ENCODE results near the gene PKD1.
"Not testable (repeated sequence)": the region's sequence is repeated elsewhere in the genome, so short reads cannot be mapped to it uniquely, and the experiment has no call there.

Gene PKD1

DNA sequence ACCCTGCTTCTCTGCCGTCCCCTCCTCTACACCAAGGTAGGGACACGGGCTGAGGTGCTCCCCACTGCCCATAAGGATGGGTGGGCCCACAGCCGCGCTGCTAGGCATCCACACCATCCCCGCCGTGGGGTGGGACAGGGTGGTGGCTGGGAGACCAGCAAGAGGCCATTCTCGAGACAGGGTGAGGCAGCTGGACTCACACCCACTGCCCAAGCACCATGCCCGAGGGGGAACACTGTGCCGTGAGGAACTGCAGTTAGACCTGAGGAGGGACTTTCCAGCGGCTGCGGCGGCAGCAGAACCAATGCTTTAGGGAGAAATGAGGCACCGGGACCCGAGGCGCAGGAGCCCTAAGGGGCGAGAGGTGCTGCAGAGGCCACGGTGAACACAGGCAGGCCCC, 13.3 kb downstream of the PKD1 start:
- in situ Hi-C loops (cut with HindIII; ENCODE audit: low pct_unique_long_range_greater_than_20kb, low sequenced_read_pairs): no loop called here
- no peak for TF ChIP-seq JUND (IDR thresholded peaks at IDR 0.05; ENCODE audit: low read depth)

GRCh38 chr16:2121853-2122252, 13.8 kb downstream of the PKD1 start:
- in situ Hi-C loops (cut with HindIII; ENCODE audit: low pct_unique_long_range_greater_than_20kb, low sequenced_read_pairs): no loop called here
- no peak for DNase-seq (ENCODE audit: low read depth in 1 of 2, low spot score in 1 of 2)
- TF ChIP-seq JUND (IDR thresholded peaks at IDR 0.05; ENCODE audit: low read depth): no peak

More for the DNA sequence above, 13.3 kb downstream of the PKD1 start:
- DNase-seq (ENCODE audit: low read depth in 1 of 2, low spot score in 1 of 2): no peak

GRCh38 chr16:2121325-2121724, 14.4 kb downstream of the PKD1 start:
- DNase-seq (ENCODE audit: low read depth in 1 of 2, low spot score in 1 of 2): peak; percentile 47 to 83
- in situ Hi-C loops (cut with HindIII; ENCODE audit: low pct_unique_long_range_greater_than_20kb, low sequenced_read_pairs): not testable (repeated sequence)

GRCh38 chr16:2117960-2118722, 17.6 kb downstream of the PKD1 start:
- DNase-seq (ENCODE audit: low read depth in 1 of 2, low spot score in 1 of 2); in situ Hi-C loops (cut with HindIII; ENCODE audit: low pct_unique_long_range_greater_than_20kb, low sequenced_read_pairs): not testable (repeated sequence)

DNA sequence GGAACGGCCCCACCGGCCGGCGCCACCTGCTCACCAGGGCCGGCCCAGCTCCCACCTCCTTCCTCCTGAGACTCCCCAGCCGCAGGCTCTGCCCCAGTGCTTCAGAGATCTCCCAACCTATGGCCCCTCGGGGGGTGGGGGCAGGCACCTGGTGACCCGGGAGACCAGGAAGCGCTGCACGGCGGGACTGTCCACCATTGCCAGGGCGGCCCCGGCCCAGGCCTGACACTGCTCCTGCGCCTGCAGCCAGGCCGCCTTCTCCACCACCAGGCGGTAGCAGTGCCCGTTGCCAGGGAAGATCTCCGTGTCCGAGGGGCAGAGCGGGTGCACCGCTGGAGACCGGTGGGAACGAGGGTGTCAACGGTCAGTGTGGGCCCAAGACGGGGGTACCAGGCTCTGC, 18.4 kb downstream of the PKD1 start:
- in situ Hi-C loops (cut with HindIII; ENCODE audit: low pct_unique_long_range_greater_than_20kb, low sequenced_read_pairs); DNase-seq (ENCODE audit: low read depth in 1 of 2, low spot score in 1 of 2): not testable (repeated sequence)

GRCh38 chr16:2116428-2116827, 19.3 kb downstream of the PKD1 start:
- in situ Hi-C loops (cut with HindIII; ENCODE audit: low pct_unique_long_range_greater_than_20kb, low sequenced_read_pairs); DNase-seq (ENCODE audit: low read depth in 1 of 2, low spot score in 1 of 2): not testable (repeated sequence)

DNA sequence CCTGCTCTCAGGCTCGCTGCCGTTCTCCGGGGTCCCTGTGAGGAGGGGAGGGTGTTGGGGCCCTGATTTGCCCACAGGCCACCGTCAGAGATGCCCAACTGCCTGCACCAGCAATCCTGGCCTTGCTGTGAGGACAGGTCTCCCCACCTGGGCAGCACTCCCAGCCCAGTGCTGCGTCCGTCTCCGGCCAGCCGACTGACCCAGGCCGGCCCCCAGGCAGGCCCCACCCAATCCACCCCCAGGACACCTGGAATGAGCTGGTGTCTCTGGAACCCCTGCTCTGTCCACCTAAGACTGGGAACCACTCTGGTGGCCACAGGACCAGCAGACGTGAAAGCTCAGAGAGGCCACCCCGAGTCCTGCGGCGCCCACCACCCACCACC, 20.1 kb downstream of the PKD1 start:
- TF ChIP-seq JUND (IDR thresholded peaks at IDR 0.05; ENCODE audit: low read depth): no peak
- DNase-seq (ENCODE audit: low read depth in 1 of 2, low spot score in 1 of 2): no peak

DNA sequence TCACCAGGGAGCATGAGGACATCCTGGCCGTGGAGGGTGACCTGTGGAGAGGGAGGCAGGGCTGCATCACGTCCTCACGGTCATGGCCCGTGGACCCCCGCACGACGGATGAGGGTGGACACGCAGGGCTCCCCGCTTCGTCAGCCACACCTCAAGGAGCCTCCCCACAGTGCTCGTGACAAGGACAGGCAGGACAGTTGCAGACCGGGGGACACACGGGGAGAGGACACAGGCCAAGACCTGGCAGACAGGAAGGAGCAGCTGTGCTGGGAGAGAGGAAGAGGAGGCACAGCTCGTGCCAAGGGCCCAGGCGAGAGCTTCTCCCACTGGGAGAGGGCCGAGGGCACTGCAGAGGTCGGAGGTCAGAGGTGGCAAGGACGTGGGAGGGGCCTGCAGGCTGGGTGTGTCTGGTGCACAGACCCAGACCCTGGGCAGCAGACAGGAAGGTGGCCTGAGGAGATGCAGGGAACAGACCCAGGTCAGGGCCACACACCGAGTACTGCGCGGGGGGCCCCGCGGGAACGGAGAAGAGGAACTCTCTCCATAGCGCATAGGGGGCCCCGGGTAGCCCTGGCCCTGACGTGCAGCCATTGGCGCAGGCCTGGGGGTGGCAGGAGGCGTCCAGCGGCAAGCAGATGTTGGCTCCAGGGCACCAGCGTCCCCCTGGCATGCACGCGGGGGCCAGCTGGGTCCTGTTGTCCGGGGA, 20.7 kb downstream of the PKD1 start:
- DNase-seq (ENCODE audit: low read depth in 1 of 2, low spot score in 1 of 2); in situ Hi-C loops (cut with HindIII; ENCODE audit: low pct_unique_long_range_greater_than_20kb, low sequenced_read_pairs): not testable (repeated sequence)

More for the DNA sequence above, 20.1 kb downstream of the PKD1 start:
- in situ Hi-C loops (cut with HindIII; ENCODE audit: low pct_unique_long_range_greater_than_20kb, low sequenced_read_pairs): no loop called here

- in situ Hi-C loops (cut with HindIII; ENCODE audit: low pct_unique_long_range_greater_than_20kb, low sequenced_read_pairs); DNase-seq (ENCODE audit: low read depth in 1 of 2, low spot score in 1 of 2): not testable (repeated sequence)
Observed at GRCh38 chr16:2114225-2114624, 21.5 kb downstream of the PKD1 start.

GRCh38 chr16:2112539-2113106, 23.1 kb downstream of the PKD1 start:
- in situ Hi-C loops (cut with HindIII; ENCODE audit: low pct_unique_long_range_greater_than_20kb, low sequenced_read_pairs); DNase-seq (ENCODE audit: low read depth in 1 of 2, low spot score in 1 of 2): not testable (repeated sequence)

- in situ Hi-C loops (cut with HindIII; ENCODE audit: low pct_unique_long_range_greater_than_20kb, low sequenced_read_pairs); DNase-seq (ENCODE audit: low read depth in 1 of 2, low spot score in 1 of 2): not testable (repeated sequence)
Observed at GRCh38 chr16:2111412-2112335, 24.0 kb downstream of the PKD1 start.

DNA sequence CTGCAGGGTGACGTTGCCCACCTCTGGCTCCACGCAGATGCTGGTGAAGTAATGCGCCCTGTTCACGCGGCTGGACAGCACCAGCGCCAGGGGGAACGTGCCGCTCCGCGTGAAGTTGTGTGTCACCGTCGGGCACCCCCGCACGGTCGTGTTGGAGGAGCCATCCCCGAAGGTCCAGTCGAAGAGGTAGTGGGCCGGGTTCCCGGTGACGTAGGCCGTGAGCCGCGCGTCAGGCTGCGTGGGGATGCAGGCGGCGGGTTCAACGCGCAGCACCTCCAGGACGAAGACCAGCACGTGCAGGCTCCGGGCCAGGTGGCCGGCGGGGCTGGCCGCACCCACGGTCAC, 24.7 kb downstream of the PKD1 start:
- DNase-seq (ENCODE audit: low read depth in 1 of 2, low spot score in 1 of 2); in situ Hi-C loops (cut with HindIII; ENCODE audit: low pct_unique_long_range_greater_than_20kb, low sequenced_read_pairs): not testable (repeated sequence)

- DNase-seq (ENCODE audit: low read depth in 1 of 2, low spot score in 1 of 2); in situ Hi-C loops (cut with HindIII; ENCODE audit: low pct_unique_long_range_greater_than_20kb, low sequenced_read_pairs): not testable (repeated sequence)
Observed at GRCh38 chr16:2110332-2111008, 25.2 kb downstream of the PKD1 start.

DNA sequence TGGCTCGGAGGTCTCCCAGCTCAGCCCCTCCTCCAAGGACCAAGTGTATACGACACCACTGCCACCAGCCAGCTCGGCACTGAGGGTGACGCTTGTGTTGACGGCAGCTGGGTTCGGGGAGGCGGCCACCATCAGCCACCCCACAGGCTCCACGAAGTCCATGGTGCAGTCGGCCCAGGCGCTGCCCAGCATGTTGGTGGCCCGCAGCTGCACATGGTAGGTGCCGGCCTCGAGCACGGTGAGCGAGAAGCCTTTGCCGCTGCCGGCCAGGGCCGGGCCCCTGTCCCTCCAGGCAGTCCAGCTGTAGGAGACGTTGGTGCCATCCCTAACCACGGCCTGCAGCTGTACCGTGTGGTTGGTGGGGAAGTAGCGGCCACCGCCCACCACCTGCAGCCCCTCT, 25.8 kb downstream of the PKD1 start:
- in situ Hi-C loops (cut with HindIII; ENCODE audit: low pct_unique_long_range_greater_than_20kb, low sequenced_read_pairs); DNase-seq (ENCODE audit: low read depth in 1 of 2, low spot score in 1 of 2): not testable (repeated sequence)

GRCh38 chr16:2109271-2109580, 26.5 kb downstream of the PKD1 start:
- in situ Hi-C loops (cut with HindIII; ENCODE audit: low pct_unique_long_range_greater_than_20kb, low sequenced_read_pairs); DNase-seq (ENCODE audit: low read depth in 1 of 2, low spot score in 1 of 2): not testable (repeated sequence)

- DNase-seq (ENCODE audit: low read depth in 1 of 2, low spot score in 1 of 2); in situ Hi-C loops (cut with HindIII; ENCODE audit: low pct_unique_long_range_greater_than_20kb, low sequenced_read_pairs): not testable (repeated sequence)
Observed at GRCh38 chr16:2108446-2109270, 27.0 kb downstream of the PKD1 start.

All from T47D (cell line).